PC-3 (cell line): ENCODE results near the gene EXOSC2. TPM values are rescaled to one million over a fixed set of nuclear protein-coding genes. Genes with fewer than 3 reads are reported as not detected.

Source experiments
- ATAC-seq: fragments of 200-7000 bp; cut with Tn5 transposase; 2 replicates; pipeline ENCODE4 v1.9.1; 2020; ENCODE audit warnings: mild to moderate bottlenecking, moderate library complexity
- BruUV-seq: library from RNA; stranded (reverse); fragments of 400-500 nt; replicated peaks from 2 replicates; lab custom pipeline; 2021; lab: Mats Ljungman, UMichigan
- CTCF ChIA-PET: fragments of 300-600 bp; sonication (Branson Sonifier 250); formaldehyde crosslinking; loops from one replicate; lab custom pipeline; 2022; ENCODE audit warnings: antibody characterized with exemption; lab: Charles Lee
- POLR2A ChIA-PET: fragments of 300-600 bp; sonication (Branson Sonifier 250); formaldehyde crosslinking; loops from one replicate; lab custom pipeline; 2022; ENCODE audit warnings: antibody characterized with exemption; ENCODE audit not compliant: unreplicated experiment; lab: Charles Lee
- DNase-seq: peaks from one replicate; pipeline ENCODE4 v3.0.0-alpha.2; 2015
- H2AFZ ChIP-seq: fragments of 300-600 bp; sonication (generic); 2 replicates; pipeline ENCODE4 v1.6.0; 2016; ENCODE audit warnings: antibody characterized with exemption, low read length
- H3F3A ChIP-seq: fragments of 300-600 bp; sonication (generic); one replicate; pipeline ENCODE4 v1.6.0; 2017; ENCODE audit warnings: antibody characterized with exemption, low read length, control low read depth, mild to moderate bottlenecking; ENCODE audit not compliant: unreplicated experiment
- H3K27ac ChIP-seq: fragments of 300-600 bp; sonication (generic); 2 replicates; pipeline ENCODE4 v1.5.1; 2016; ENCODE audit warnings: mild to moderate bottlenecking, low read length
- H3K27me3 ChIP-seq: fragments of 300-600 bp; sonication (generic); 2 replicates; pipeline ENCODE4 v1.6.1; 2016; ENCODE audit warnings: low read length, mixed read lengths
- H3K36me3 ChIP-seq: fragments of 300-600 bp; sonication (generic); 2 replicates; pipeline ENCODE4 v1.6.1; 2016; ENCODE audit warnings: low read depth, mixed run types, low read length, mixed read lengths
- H3K4me1 ChIP-seq: fragments of 300-600 bp; sonication (generic); 2 replicates; pipeline ENCODE4 v1.5.1; 2016; ENCODE audit warnings: low read length; ENCODE audit not compliant: insufficient read depth
- H3K4me2 ChIP-seq: fragments of 300-600 bp; sonication (generic); 2 replicates; pipeline ENCODE4 v1.6.0; 2016; ENCODE audit warnings: low read length
- H3K4me3 ChIP-seq: fragments of 300-600 bp; sonication (generic); 2 replicates; pipeline ENCODE4 v1.5.1; 2016; ENCODE audit warnings: mild to moderate bottlenecking, low read length, mixed read lengths
- H3K79me2 ChIP-seq: fragments of 300-600 bp; sonication (generic); 2 replicates; pipeline ENCODE4 v1.6.1; 2017; ENCODE audit warnings: low read length, mixed read lengths
- H3K9ac ChIP-seq: fragments of 300-600 bp; sonication (generic); 2 replicates; pipeline ENCODE4 v1.6.0; 2016; ENCODE audit warnings: mild to moderate bottlenecking, low read length
- H3K9me2 ChIP-seq: fragments of 300-600 bp; sonication (generic); replicated peaks from 2 replicates; pipeline ENCODE4 v1.6.1; 2016; ENCODE audit warnings: mixed run types, low read length, mixed read lengths
- H3K9me3 ChIP-seq: fragments of 300-600 bp; sonication (generic); 2 replicates; pipeline ENCODE4 v1.6.1; 2016; ENCODE audit warnings: low read length, mixed read lengths
- H4K20me1 ChIP-seq: fragments of 300-600 bp; sonication (generic); 2 replicates; pipeline ENCODE4 v1.6.1; 2016; ENCODE audit warnings: low read length, mixed read lengths
- CTCF ChIP-seq: fragments of 300-600 bp; sonication (generic); conservative IDR thresholded peaks from 2 replicates; pipeline ENCODE4 v1.5.1; 2017; ENCODE audit warnings: antibody characterized with exemption, low read depth, mild to moderate bottlenecking, low read length
- EZH2 ChIP-seq: fragments of 300-600 bp; sonication (generic); IDR thresholded peaks from one replicate; pipeline ENCODE4 v1.6.1; 2017; ENCODE audit warnings: antibody characterized with exemption, mild to moderate bottlenecking, low read length; ENCODE audit not compliant: unreplicated experiment
- EZH2phosphoT487 ChIP-seq: fragments of 300-600 bp; sonication (generic); IDR thresholded peaks from 2 replicates; pipeline ENCODE4 v1.6.1; 2018; ENCODE audit warnings: mild to moderate bottlenecking, antibody characterized with exemption, low read length, borderline replicate concordance
- intact Hi-C: fragments of 100-400 bp; cut with micrococcal nuclease; formaldehyde crosslinking; loops from 2 replicates; pipeline ENCODE4 v1.9.0; 2023
- total RNA-seq: library from RNA; depleted of rRNA; stranded (reverse); fragments of >200 nt; gene quantifications from 2 replicates; pipeline ENCODE4 v1.2.3, GENCODE V29; 2014

EXOSC2 gene
- total RNA-seq, 1 experiment from 2014 or later, result 33.5 TPM

GRCh38 chr9:130689937-130690700 is 3.5 kb upstream of the EXOSC2 start:
- H3K27me3 ChIP-seq, result no peaks in the 10 kb centered on the region
- peak; percentile 95 for DNase-seq
- no peaks in the 10 kb centered on the region for H3K36me3 ChIP-seq
- H3K4me3 ChIP-seq, result peak overlapping the region; percentile 73
- TSS peak; percentile 46 for BruUV-seq
- TF ChIP-seq EZH2phosphoT487 (no peak), CTCF (no peak), EZH2 (no peak)
- H3K27ac ChIP-seq, result peak overlapping the region; percentile 36; the same call in 1 of the 2 replicates
- H3K9me3 ChIP-seq, result no peaks in the 10 kb centered on the region
- no peaks in the 10 kb centered on the region for H3K9me2 ChIP-seq
- peaks cover 11% of the 10 kb centered on the region for H3K4me1 ChIP-seq
- H3K4me2 ChIP-seq, result peak overlapping the region; percentile 79
- 0 out of 2 replicates have a peak, but pooled peaks cover 4% of the 10 kb centered on the region for H4K20me1 ChIP-seq
- intact Hi-C loops, result no loop called here
- peaks cover 16% of the 10 kb centered on the region for H3K79me2 ChIP-seq
- ChIA-PET POLR2A (interaction anchor here (0.6 to 0.7 kb wide), 6 partner anchors 9 to 239 kb away, joined by 3 to 7 read pairs (median 4); no protein-coding TSS in a partner anchor), CTCF (no interaction called here)
- no peaks in the 10 kb centered on the region for H3F3A ChIP-seq
- peak; percentile 70 for ATAC-seq
- peak overlapping the region; percentile 76 for H2AFZ ChIP-seq
- peak overlapping the region; percentile 30 for H3K9ac ChIP-seq

DNA sequence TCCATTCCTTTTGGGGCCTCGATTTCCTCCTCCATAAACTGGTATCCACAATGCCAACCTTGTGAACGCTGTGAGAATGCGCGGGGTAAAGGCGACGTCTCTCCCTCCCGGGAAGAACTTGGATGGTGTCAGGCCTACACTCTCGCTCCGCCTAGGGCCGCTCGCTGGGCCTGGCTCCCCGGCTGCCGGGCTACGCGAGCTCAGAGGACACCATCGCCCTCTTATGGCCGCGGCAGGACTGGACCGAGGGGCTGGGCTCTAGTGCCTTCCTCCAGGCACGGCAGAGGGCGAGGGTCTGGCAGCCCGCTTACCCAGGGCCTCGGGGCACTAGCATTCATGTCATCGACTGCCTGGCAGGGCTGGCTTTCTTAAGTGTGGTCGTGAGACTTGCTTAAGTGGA is 1.3 kb upstream of the EXOSC2 start:
- intact Hi-C loops, result no loop called here
- no peak overlapping the region for H3K4me2 ChIP-seq
- no peak for ATAC-seq

More for the DNA sequence above, 1.3 kb upstream of the EXOSC2 start:
- no peaks in the 10 kb centered on the region for H3K9me2 ChIP-seq
- H3K9me3 ChIP-seq, result no peaks in the 10 kb centered on the region
- H4K20me1 ChIP-seq, result peaks cover 21% of the 10 kb centered on the region; the same call in 1 of the 2 replicates
- DNase-seq, result no peak
- peaks cover 38% of the 10 kb centered on the region for H3K79me2 ChIP-seq
- BruUV-seq, result no TSS peak
- H3K36me3 ChIP-seq, result peaks cover 14% of the 10 kb centered on the region
- no peaks in the 10 kb centered on the region for H3K27me3 ChIP-seq
- H2AFZ ChIP-seq, result no peak overlapping the region
- no peak for TF ChIP-seq EZH2
- no peak for TF ChIP-seq EZH2phosphoT487
- TF ChIP-seq CTCF, result no peak
- no peak overlapping the region for H3K27ac ChIP-seq
- no peak overlapping the region for H3K9ac ChIP-seq
- no peak overlapping the region for H3K4me3 ChIP-seq
- no peaks in the 10 kb centered on the region for H3F3A ChIP-seq
- POLR2A ChIA-PET, result no interaction called here
- CTCF ChIA-PET, result no interaction called here
- H3K4me1 ChIP-seq, result peaks cover 17% of the 10 kb centered on the region
